GM10248 (cell line): Measurements from ENCODE around the gene MFNG.
A peak's percentile ranks its signal among the peaks of the same experiment; 100 is the strongest.

Source experiments
- CTCF ChIA-PET: fragments of 300-600 bp; sonication (Branson Sonifier 250); formaldehyde crosslinking; extraction: SDS; loops from one replicate; lab custom pipeline; 2021; ENCODE audit warnings: antibody characterized with exemption; lab: Yijun Ruan, JAX
- POLR2A ChIA-PET: fragments of 350-650 bp; sonication (Branson Sonifier 250); formaldehyde crosslinking; extraction: SDS; loops from one replicate; lab custom pipeline; 2020; ENCODE audit warnings: antibody characterized with exemption; lab: Yijun Ruan, JAX
- DNase-seq: peaks from one replicate; pipeline ENCODE4 v3.0.0; 2012; ENCODE audit errors: extremely low spot score
- TF ChIP-seq, protein P1 (sequence below): IDR thresholded peaks from 2 replicates; pipeline ENCODE4 v1.5.1; 2012; ENCODE audit warnings: mild to moderate bottlenecking, low read depth; ENCODE audit errors: extremely low read depth, missing control alignments, control extremely low read depth

The MFNG gene

DNA sequence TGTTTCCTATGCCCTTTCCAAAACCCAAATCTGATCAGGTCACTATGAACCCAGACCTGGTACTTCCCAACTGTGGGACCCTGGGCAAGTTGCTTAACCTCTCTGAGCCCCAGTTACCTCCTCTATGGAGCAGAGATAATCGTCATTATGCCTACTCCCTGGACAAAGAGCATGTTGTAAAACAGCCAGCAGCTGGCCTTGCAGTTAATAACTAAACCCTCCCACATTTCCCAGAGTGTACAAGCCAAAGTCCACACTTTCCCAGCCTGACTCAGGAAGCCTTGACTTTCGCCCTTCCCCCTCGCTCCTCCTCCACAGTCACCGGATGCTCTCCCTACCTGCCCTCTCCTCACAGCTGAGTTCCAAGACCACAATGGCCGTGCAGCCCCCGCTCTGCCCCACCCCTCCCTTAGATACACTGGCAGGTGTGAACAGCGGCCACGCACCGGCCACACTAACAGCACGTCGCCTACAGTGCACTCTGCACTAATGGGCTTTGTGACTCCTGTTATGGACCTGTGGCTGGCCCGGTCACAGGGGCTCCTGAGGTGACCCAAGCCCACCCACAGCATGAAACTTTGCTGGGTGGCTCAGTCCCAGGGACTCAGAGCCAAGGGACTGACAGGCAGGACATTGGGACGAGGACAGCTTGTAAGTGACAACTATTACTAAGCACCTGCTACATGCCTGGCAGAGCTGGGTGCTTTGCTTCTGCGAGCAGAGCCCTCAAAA is 15.6 kb upstream of the MFNG start:
- ChIA-PET CTCF (interaction anchor here (1.1 kb wide), 1 partner anchor 15 kb away, joined by 3 read pairs; no protein-coding TSS in a partner anchor), POLR2A (interaction anchor here (0.7 kb wide), 1 partner anchor 174 kb away, joined by 3 read pairs; no protein-coding TSS in a partner anchor)
- DNase-seq, result no peak
- TF ChIP-seq, protein P1, sequence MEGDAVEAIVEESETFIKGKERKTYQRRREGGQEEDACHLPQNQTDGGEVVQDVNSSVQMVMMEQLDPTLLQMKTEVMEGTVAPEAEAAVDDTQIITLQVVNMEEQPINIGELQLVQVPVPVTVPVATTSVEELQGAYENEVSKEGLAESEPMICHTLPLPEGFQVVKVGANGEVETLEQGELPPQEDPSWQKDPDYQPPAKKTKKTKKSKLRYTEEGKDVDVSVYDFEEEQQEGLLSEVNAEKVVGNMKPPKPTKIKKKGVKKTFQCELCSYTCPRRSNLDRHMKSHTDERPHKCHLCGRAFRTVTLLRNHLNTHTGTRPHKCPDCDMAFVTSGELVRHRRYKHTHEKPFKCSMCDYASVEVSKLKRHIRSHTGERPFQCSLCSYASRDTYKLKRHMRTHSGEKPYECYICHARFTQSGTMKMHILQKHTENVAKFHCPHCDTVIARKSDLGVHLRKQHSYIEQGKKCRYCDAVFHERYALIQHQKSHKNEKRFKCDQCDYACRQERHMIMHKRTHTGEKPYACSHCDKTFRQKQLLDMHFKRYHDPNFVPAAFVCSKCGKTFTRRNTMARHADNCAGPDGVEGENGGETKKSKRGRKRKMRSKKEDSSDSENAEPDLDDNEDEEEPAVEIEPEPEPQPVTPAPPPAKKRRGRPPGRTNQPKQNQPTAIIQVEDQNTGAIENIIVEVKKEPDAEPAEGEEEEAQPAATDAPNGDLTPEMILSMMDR, result no peak

DNA sequence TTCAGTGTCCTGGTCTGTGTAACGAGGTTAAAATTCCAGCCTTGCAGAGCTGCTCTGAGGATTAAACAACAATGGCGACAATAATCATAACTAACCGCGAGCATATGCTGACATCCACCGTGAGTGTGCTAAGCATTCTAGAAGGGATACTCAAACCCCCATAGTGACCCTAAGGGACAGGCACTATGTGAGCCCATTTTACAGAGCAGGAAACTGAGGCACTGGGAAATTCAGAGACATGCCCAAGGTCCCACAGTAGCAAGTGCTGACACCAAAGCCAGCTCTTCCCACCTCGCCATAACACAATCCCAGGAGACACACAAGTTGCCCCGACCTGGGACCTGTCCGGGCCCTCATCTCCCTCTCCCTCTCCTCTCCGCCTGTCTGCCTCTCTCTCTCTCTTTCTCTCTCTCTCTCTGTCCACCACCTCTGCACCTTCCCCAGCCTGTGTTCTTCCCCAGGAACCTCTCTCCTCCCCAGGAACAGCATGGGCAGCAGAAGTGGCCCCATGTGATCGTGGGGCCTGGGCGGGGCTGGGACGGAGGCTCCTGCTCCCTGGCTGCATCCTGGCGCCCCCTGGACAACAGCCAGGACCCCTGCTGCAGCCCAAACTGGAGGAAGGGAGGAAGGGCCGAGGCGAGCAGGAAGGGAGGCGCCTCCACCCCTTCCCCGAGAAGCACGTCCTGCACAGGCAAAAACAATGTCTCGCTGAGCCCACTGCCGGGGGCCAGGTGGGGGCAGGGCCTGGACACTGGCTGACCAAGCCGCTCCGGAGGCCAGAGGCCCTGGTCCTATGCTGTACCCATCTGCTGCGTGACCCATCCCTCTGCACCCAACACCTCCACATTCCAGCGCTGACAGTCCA is 14.8 kb upstream of the MFNG start:
- ChIA-PET CTCF (interaction anchor here (1.1 to 4.3 kb wide), 3 partner anchors 14 to 39 kb away, joined by 3 to 18 read pairs (median 4); no protein-coding TSS in a partner anchor), POLR2A (no interaction called here)
- TF ChIP-seq, protein P1, result no peak

DNA sequence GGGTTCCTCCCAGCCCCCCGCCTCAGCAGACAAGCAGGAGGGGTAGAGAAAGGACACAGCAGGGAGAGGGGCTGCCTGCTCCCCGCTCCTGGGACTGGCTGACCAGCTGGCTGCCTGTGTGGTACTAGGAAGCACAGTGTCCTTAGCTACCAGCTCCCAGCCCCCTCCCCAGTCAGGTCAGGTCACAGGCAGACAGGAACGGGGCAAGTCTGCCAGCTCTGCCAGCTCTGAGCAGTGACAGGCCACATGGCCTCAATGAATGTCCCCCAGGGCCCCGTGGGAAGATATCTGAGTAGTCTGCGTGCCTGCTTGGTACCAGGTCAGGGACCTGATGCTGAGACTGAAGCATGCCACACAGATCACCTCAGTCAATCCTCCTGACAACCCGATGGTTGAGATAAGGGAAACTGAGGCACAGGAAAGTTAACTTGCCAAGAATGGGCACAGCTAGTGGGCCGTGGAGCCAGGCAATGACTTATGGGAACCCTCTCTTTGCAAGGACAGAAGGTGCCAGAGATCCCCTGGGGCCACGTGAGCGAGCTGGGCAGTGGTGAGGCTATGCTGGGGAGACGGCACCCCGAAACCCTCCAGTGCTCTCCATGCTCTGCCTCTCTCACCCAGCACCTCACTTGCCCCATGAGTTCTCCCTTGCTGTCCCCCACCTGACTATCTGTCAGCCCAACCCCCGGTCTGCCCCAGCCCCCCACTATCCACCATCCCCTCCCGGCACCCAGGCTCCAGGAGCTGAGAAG is 13.8 kb upstream of the MFNG start:
- ChIA-PET POLR2A (no interaction called here), CTCF (interaction anchor here (1.0 to 4.3 kb wide), 4 partner anchors 9 to 42 kb away, joined by 3 to 18 read pairs (median 4); no protein-coding TSS in a partner anchor)
- TF ChIP-seq, protein P1, result no peak
- DNase-seq, result no peak

More for the DNA sequence above, 14.8 kb upstream of the MFNG start:
- DNase-seq, result no peak

DNA sequence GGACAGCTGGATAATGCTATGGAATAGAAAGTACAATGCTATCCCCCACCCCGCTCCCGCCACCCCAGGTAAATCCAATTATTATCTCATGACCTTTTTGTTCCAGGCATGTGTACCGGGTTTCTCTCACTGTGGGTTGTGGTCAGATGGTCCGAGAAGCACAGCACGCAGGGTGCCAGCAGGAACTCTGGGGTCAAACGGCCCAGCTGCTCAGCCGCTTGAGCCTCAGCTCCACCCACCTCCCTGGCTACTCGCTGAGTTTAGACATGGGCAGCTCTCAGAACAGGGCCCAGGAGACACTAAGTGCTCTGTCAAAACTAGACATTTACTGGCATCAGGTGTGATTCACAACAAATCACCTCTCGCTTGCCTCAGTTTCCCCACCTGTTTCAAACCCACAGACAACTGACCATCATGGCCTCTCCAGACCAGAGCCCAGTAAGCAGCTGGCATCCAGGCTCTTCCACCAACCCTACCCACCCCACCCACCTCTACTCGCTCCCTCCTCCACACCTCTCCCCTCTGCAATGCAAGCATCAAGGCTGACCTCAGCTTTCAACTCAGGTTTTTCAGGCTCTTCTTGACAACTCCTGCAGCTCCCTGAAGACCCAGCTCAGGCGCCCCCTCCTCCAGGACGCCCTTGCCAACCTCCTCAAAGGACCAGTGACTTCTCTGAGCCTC is 13.0 kb upstream of the MFNG start:
- TF ChIP-seq, protein P1, result no peak
- ChIA-PET POLR2A (no interaction called here), CTCF (interaction anchor here (1.0 to 4.3 kb wide), 5 partner anchors 10 to 226 kb away, joined by 3 to 18 read pairs (median 3); no protein-coding TSS in a partner anchor)
- no peak for DNase-seq

DNA sequence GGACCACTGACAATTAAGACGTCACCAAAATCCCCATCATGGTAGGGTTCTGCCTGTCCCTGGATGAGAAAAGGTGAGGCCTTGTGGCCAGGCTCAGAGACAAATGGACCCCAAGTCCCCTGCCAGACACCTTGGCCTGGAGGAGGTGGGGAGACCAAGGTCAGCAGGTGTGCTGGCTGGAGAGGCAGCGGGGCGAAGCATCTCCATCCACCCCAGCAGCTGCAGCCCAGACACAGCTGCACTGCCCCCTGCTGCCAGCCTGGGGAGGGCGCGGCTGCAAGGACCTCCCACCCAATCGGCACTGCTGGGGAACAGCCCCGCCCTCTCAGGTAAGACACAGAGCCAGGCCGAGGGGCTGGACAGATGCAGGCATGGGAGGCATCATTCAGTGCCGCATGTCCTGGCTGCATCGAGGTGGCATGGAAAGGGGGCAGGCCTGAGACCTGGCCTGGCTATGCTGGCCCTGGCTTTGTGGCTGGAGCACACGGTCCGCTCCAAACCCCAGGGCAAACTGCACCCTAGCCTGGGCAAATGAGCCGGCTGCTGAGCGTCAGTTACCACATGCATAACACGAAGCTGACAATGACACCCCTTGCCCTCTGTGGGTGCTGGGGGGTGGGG is 12.2 kb upstream of the MFNG start:
- DNase-seq, result peak; percentile 86
- TF ChIP-seq, protein P1, result peak; percentile 81
- ChIA-PET POLR2A (no interaction called here), CTCF (interaction anchor here (0.9 to 4.3 kb wide), 5 partner anchors 11 to 225 kb away, joined by 3 to 18 read pairs (median 4); no protein-coding TSS in a partner anchor)
